Mesodermal cell (in vitro differentiated cells): ENCODE measurements around the gene SH3PXD2A.
"Not testable (repeated sequence)": the region's sequence is repeated elsewhere in the genome, so short reads cannot be mapped to it uniquely, and the experiment has no call there.

ENCODE experiments used
- H3K27ac ChIP-seq: 2 replicates; pipeline ENCODE4 v1.7.0; 2013; ENCODE audit warnings: mild to moderate bottlenecking, low read depth, low read length, moderate library complexity; ENCODE audit not compliant: severe bottlenecking
- H3K36me3 ChIP-seq: 2 replicates; pipeline ENCODE4 v1.7.1; 2013; ENCODE audit warnings: mild to moderate bottlenecking, low read length, moderate library complexity; ENCODE audit not compliant: control insufficient read depth, insufficient read depth
- H3K4me1 ChIP-seq: one replicate; pipeline ENCODE4 v1.7.1; 2013; ENCODE audit warnings: mild to moderate bottlenecking, low read length; ENCODE audit not compliant: insufficient read depth, control insufficient read depth, poor library complexity, severe bottlenecking
- H3K4me3 ChIP-seq: 2 replicates; pipeline ENCODE4 v1.7.0; 2013; ENCODE audit warnings: low read length, control low read depth, mild to moderate bottlenecking; ENCODE audit not compliant: insufficient read depth, poor library complexity, severe bottlenecking; ENCODE audit errors: extremely low read depth
- H3K9me3 ChIP-seq: 2 replicates; pipeline ENCODE4 v1.7.1; 2013; ENCODE audit warnings: mild to moderate bottlenecking, low read length, moderate library complexity; ENCODE audit not compliant: control insufficient read depth
- WGBS, 2 experiments: methylation state at CpG; one replicate each; pipeline ENCODE4 v1.1.5; 2013; ENCODE audit warnings: missing lambda C conversion rate in 2 of 2; ENCODE audit not compliant: insufficient coverage in 2 of 2; 5-methylcytosine and 5-hydroxymethylcytosine counted together

Gene SH3PXD2A

GRCh38 chr10:103849880-103850571, 5.3 kb downstream of the SH3PXD2A start:
- Histone ChIP-seq H3K36me3 (peaks cover 37% of the 10 kb centered on the region), H3K4me1 (peaks cover 53% of the 10 kb centered on the region), H3K9me3 (no peaks in the 10 kb centered on the region), H3K4me3 (no peak overlapping the region), H3K27ac (no peak overlapping the region)
- WGBS, 2 experiments, result 71 to 79% methylated on average over 3 of the region's 8 CpGs

- H3K9me3 ChIP-seq, result no peaks in the 10 kb centered on the region
- 89 to 90% methylated on average over 5 to 6 of the region's 10 CpGs for WGBS, 2 experiments
- peaks cover 37% of the 10 kb centered on the region for H3K36me3 ChIP-seq
- H3K27ac ChIP-seq, result no peak overlapping the region
- peaks cover 55% of the 10 kb centered on the region for H3K4me1 ChIP-seq
- H3K4me3 ChIP-seq, result no peak overlapping the region
These were observed 6.0 kb downstream of the SH3PXD2A start for GRCh38 chr10:103849212-103849877.

- Histone ChIP-seq H3K9me3 (no peaks in the 10 kb centered on the region), H3K4me1 (peaks cover 55% of the 10 kb centered on the region), H3K4me3 (no peak overlapping the region), H3K27ac (peak overlapping the region; percentile 31), H3K36me3 (peaks cover 29% of the 10 kb centered on the region)
- WGBS, 2 experiments, result 62 to 63% methylated on average over 3 to 6 of the region's 8 CpGs
These were observed 7.4 kb downstream of the SH3PXD2A start for GRCh38 chr10:103847909-103848468.

GRCh38 chr10:103847346-103847745, 8.0 kb downstream of the SH3PXD2A start:
- H3K4me1 ChIP-seq, result peaks cover 53% of the 10 kb centered on the region
- H3K36me3 ChIP-seq, result peaks cover 23% of the 10 kb centered on the region
- H3K4me3 ChIP-seq, result no peak overlapping the region
- no peaks in the 10 kb centered on the region for H3K9me3 ChIP-seq
- no peak overlapping the region for H3K27ac ChIP-seq
- 75 to 89% methylated on average over 1 to 4 of the region's 7 CpGs for WGBS, 2 experiments

- Histone ChIP-seq H3K4me3 (no peak overlapping the region), H3K36me3 (peaks cover 16% of the 10 kb centered on the region), H3K9me3 (no peaks in the 10 kb centered on the region), H3K27ac (no peak overlapping the region), H3K4me1 (peaks cover 49% of the 10 kb centered on the region)
- WGBS, 2 experiments, result 60 to 77% methylated on average over 2 to 3 of the region's 5 CpGs
These were observed 9.4 kb downstream of the SH3PXD2A start for GRCh38 chr10:103845972-103846371.

GRCh38 chr10:103845346-103845745, 10.0 kb downstream of the SH3PXD2A start:
- 96 to 100% methylated on average over 1 to 3 of the region's 3 CpGs for WGBS, 2 experiments
- H3K4me1 ChIP-seq, result peaks cover 48% of the 10 kb centered on the region
- H3K9me3 ChIP-seq, H3K27ac ChIP-seq, H3K4me3 ChIP-seq: not testable (repeated sequence)
- H3K36me3 ChIP-seq, result peaks cover 12% of the 10 kb centered on the region

- Histone ChIP-seq H3K4me3 (no peak overlapping the region), H3K9me3 (no peaks in the 10 kb centered on the region), H3K27ac (no peak overlapping the region), H3K36me3 (peaks cover 3% of the 10 kb centered on the region), H3K4me1 (peaks cover 50% of the 10 kb centered on the region)
- 82 to 98% methylated on average over 6 of the region's 6 CpGs for WGBS, 2 experiments
These were observed 11.4 kb downstream of the SH3PXD2A start for GRCh38 chr10:103843854-103844570.

GRCh38 chr10:103843045-103843444, 12.3 kb downstream of the SH3PXD2A start:
- WGBS, 2 experiments, result 94 to 100% methylated on average over 2 of the region's 3 CpGs
- peaks cover 56% of the 10 kb centered on the region for H3K4me1 ChIP-seq
- no peak overlapping the region for H3K4me3 ChIP-seq
- no peak overlapping the region for H3K27ac ChIP-seq
- no peaks in the 10 kb centered on the region for H3K9me3 ChIP-seq
- peaks cover 3% of the 10 kb centered on the region for H3K36me3 ChIP-seq

- H3K27ac ChIP-seq, result no peak overlapping the region
- peaks cover 53% of the 10 kb centered on the region for H3K4me1 ChIP-seq
These were observed 12.8 kb downstream of the SH3PXD2A start for GRCh38 chr10:103842605-103843004.

GRCh38 chr10:103841519-103841918, 13.9 kb downstream of the SH3PXD2A start:
- Histone ChIP-seq H3K27ac (no peak overlapping the region), H3K9me3 (no peaks in the 10 kb centered on the region), H3K4me3 (no peak overlapping the region), H3K4me1 (peaks cover 59% of the 10 kb centered on the region), H3K36me3 (peaks cover 3% of the 10 kb centered on the region)
- WGBS, 2 experiments, result 81 to 82% methylated on average over 2 to 4 of the region's 7 CpGs

More at GRCh38 chr10:103842605-103843004, 12.8 kb downstream of the SH3PXD2A start:
- 85 to 90% methylated on average over 1 to 2 of the region's 7 CpGs for WGBS, 2 experiments
- Histone ChIP-seq H3K4me3 (no peak overlapping the region), H3K36me3 (peaks cover 3% of the 10 kb centered on the region), H3K9me3 (no peaks in the 10 kb centered on the region)
